ENCODE measurements around the gene FAM135A. TPM values are rescaled to one million over a fixed set of nuclear protein-coding genes. Genes with fewer than 3 reads are reported as not detected.

The FAM135A gene
- total RNA-seq, 2 experiments from 2014 or later: 8.2 to 9.4 TPM

- Mint-ChIP-seq H3K4me3 (no peak overlapping the region), H3K27me3 (peaks cover 13% of the 10 kb centered on the region), H3K27ac (no peak overlapping the region), H3K36me3 (ENCODE audit: low read depth) (no peaks in the 10 kb centered on the region), H3K4me1 (ENCODE audit: low read depth) (no peaks in the 10 kb centered on the region), H3K9me3 (no peaks in the 10 kb centered on the region)
- POLR2A ChIA-PET: no interaction called here
- TF ChIP-seq CTCF (IDR thresholded peaks at IDR 0.05): peak; percentile 43
- ATAC-seq (peak; percentile 47), DNase-seq (no peak)
- intact Hi-C loops (cut with micrococcal nuclease): no loop called here
- CTCF ChIA-PET: interaction anchor here (0.8 to 10.1 kb wide), 11 partner anchors 9 to 639 kb away, joined by 3 to 202 read pairs (median 5); partner anchors contain the start of genes COL9A1 and FAM135A
Measured at GRCh38 chr6:70371454-70372105, 41.7 kb upstream of the FAM135A start.

- CTCF ChIA-PET: interaction anchor here (0.6 to 1.1 kb wide), 4 partner anchors 10 to 162 kb away, joined by 3 to 4 read pairs (median 4); no protein-coding TSS in a partner anchor
- Mint-ChIP-seq H3K4me1 (ENCODE audit: low read depth) (no peaks in the 10 kb centered on the region), H3K9me3 (no peaks in the 10 kb centered on the region), H3K27me3 (peaks cover 11% of the 10 kb centered on the region), H3K4me3 (no peak overlapping the region), H3K27ac (no peak overlapping the region), H3K36me3 (ENCODE audit: low read depth) (no peaks in the 10 kb centered on the region)
- intact Hi-C loops (cut with micrococcal nuclease): no loop called here
- peak; percentile 0 for TF ChIP-seq CTCF (IDR thresholded peaks at IDR 0.05)
- ATAC-seq (no peak), DNase-seq (no peak)
- POLR2A ChIA-PET: no interaction called here
Measured at GRCh38 chr6:70375166-70375565, 38.1 kb upstream of the FAM135A start.

GRCh38 chr6:70375882-70376281 lies 37.4 kb upstream of the FAM135A start:
- ATAC-seq (no peak), DNase-seq (no peak)
- no peaks in the 10 kb centered on the region for H3K4me1 Mint-ChIP-seq (ENCODE audit: low read depth)
- no peak overlapping the region for H3K4me3 Mint-ChIP-seq
- intact Hi-C loops (cut with micrococcal nuclease): no loop called here
- H3K9me3 Mint-ChIP-seq: no peaks in the 10 kb centered on the region
- ChIA-PET POLR2A (no interaction called here), CTCF (interaction anchor here (1.0 to 2.1 kb wide), 3 partner anchors 8 to 66 kb away, joined by 3 to 11 read pairs (median 4); no protein-coding TSS in a partner anchor)
- H3K27me3 Mint-ChIP-seq: peaks cover 11% of the 10 kb centered on the region
- no peak overlapping the region for H3K27ac Mint-ChIP-seq
- H3K36me3 Mint-ChIP-seq (ENCODE audit: low read depth): no peaks in the 10 kb centered on the region
- no peak for TF ChIP-seq CTCF (IDR thresholded peaks at IDR 0.05)

GRCh38 chr6:70376628-70377027 lies 36.7 kb upstream of the FAM135A start:
- ChIA-PET POLR2A (no interaction called here), CTCF (interaction anchor here (1.0 to 2.1 kb wide), 3 partner anchors 9 to 67 kb away, joined by 3 to 11 read pairs (median 4); no protein-coding TSS in a partner anchor)
- no peaks in the 10 kb centered on the region for H3K4me1 Mint-ChIP-seq (ENCODE audit: low read depth)
- H3K4me3 Mint-ChIP-seq: no peak overlapping the region
- no peak overlapping the region for H3K27ac Mint-ChIP-seq
- peaks cover 11% of the 10 kb centered on the region for H3K27me3 Mint-ChIP-seq
- TF ChIP-seq CTCF (IDR thresholded peaks at IDR 0.05): no peak
- H3K9me3 Mint-ChIP-seq: no peaks in the 10 kb centered on the region
- intact Hi-C loops (cut with micrococcal nuclease): no loop called here
- no peaks in the 10 kb centered on the region for H3K36me3 Mint-ChIP-seq (ENCODE audit: low read depth)
- DNase-seq: no peak
- ATAC-seq: no peak

GRCh38 chr6:70377372-70377771 lies 35.9 kb upstream of the FAM135A start:
- intact Hi-C loops (cut with micrococcal nuclease): no loop called here
- TF ChIP-seq CTCF (IDR thresholded peaks at IDR 0.05): no peak
- no peaks in the 10 kb centered on the region for H3K36me3 Mint-ChIP-seq (ENCODE audit: low read depth)
- no peaks in the 10 kb centered on the region for H3K4me1 Mint-ChIP-seq (ENCODE audit: low read depth)
- DNase-seq (no peak), ATAC-seq (no peak)
- POLR2A ChIA-PET: no interaction called here
- H3K4me3 Mint-ChIP-seq: no peak overlapping the region
- H3K27ac Mint-ChIP-seq: no peak overlapping the region
- CTCF ChIA-PET: interaction anchor here (0.9 to 2.1 kb wide), 2 partner anchors 13 to 68 kb away, joined by 3 to 11 read pairs; no protein-coding TSS in a partner anchor
- peaks cover 11% of the 10 kb centered on the region for H3K27me3 Mint-ChIP-seq
- H3K9me3 Mint-ChIP-seq: no peaks in the 10 kb centered on the region
